GM11168 (cell line): ENCODE results near the gene TESPA1.

Experiments used
- in situ Hi-C: fragments of 300-500 bp; cut with MboI; formaldehyde crosslinking; loops from one replicate; pipeline ENCODE4 v1.12.0; 2022; ENCODE audit warnings: low sequenced_read_pairs; ENCODE audit not compliant: unreplicated experiment

The TESPA1 gene

GRCh38 chr12:54984658-54985376 is at the start of gene TESPA1:
TESPA1 (minus strand) TSS chr12:54984762; CDS start chr12:54974562, 10,200 bp downstream.
- in situ Hi-C loops, result no loop called here

GRCh38 chr12:55034218-55034617 is 49.7 kb upstream of the TESPA1 start:
- in situ Hi-C loops, result no loop called here

GRCh38 chr12:55025508-55025907 is 40.9 kb upstream of the TESPA1 start:
- in situ Hi-C loops, result no loop called here

GRCh38 chr12:55024575-55024974 is 40.0 kb upstream of the TESPA1 start:
- in situ Hi-C loops, result no loop called here

GRCh38 chr12:55019784-55020183 is 35.2 kb upstream of the TESPA1 start, which contains the start of gene NEUROD4:
NEUROD4 (plus strand) TSS chr12:55019974; CDS start chr12:55026440, 6,466 bp downstream.
- in situ Hi-C loops, result no loop called here

- in situ Hi-C loops, result no loop called here
Measured at GRCh38 chr12:55017416-55017925, 32.9 kb upstream of the TESPA1 start.

GRCh38 chr12:55008944-55009585 is 24.5 kb upstream of the TESPA1 start:
- in situ Hi-C loops, result no loop called here

GRCh38 chr12:55002355-55002754 is 17.8 kb upstream of the TESPA1 start:
- in situ Hi-C loops, result no loop called here

GRCh38 chr12:55001198-55001868 is 16.8 kb upstream of the TESPA1 start:
- in situ Hi-C loops, result no loop called here

- in situ Hi-C loops, result no loop called here
Measured at GRCh38 chr12:54998958-54999510, 14.5 kb upstream of the TESPA1 start.

- in situ Hi-C loops, result no loop called here
Measured at GRCh38 chr12:54997929-54998522, 13.5 kb upstream of the TESPA1 start.

GRCh38 chr12:54996205-54996604 is 11.6 kb upstream of the TESPA1 start:
- in situ Hi-C loops, result no loop called here

GRCh38 chr12:54993181-54993835 is 8.7 kb upstream of the TESPA1 start:
- in situ Hi-C loops, result loop anchor here (5.0 kb wide), 1 partner anchor 74 kb away; no protein-coding TSS in a partner anchor

GRCh38 chr12:54991991-54992375 is 7.4 kb upstream of the TESPA1 start:
- in situ Hi-C loops, result loop anchor here (5.0 kb wide), 1 partner anchor 75 kb away; no protein-coding TSS in a partner anchor

GRCh38 chr12:54991161-54991990 is 6.8 kb upstream of the TESPA1 start:
- in situ Hi-C loops, result loop anchor here (5.0 kb wide), 1 partner anchor 76 kb away; no protein-coding TSS in a partner anchor

GRCh38 chr12:54989829-54990228 is 5.3 kb upstream of the TESPA1 start:
- in situ Hi-C loops, result loop anchor here (5.0 kb wide), 1 partner anchor 77 kb away; no protein-coding TSS in a partner anchor

GRCh38 chr12:54988402-54989054 is 4.0 kb upstream of the TESPA1 start:
- in situ Hi-C loops, result no loop called here

- in situ Hi-C loops, result no loop called here
Measured at GRCh38 chr12:54987611-54988231, 3.2 kb upstream of the TESPA1 start.
